GM23338 (cell line): ENCODE measurements around the gene TMEM271. TPM values are rescaled to one million over a fixed set of nuclear protein-coding genes. Genes with fewer than 3 reads are reported as not detected.

Source experiments
- ATAC-seq: fragments of 200-7000 bp; cut with Tn5 transposase; 3 replicates; pipeline ENCODE4 v1.9.1; 2020
- DNase-seq: peaks from one replicate; pipeline ENCODE4 v3.0.0-alpha.2; 2015; ENCODE audit warnings: low spot score
- H2AFZ ChIP-seq: fragments of 200-600 bp; sonication (generic); 2 replicates; pipeline ENCODE4 v1.8.0; 2016; ENCODE audit warnings: antibody characterized with exemption, mild to moderate bottlenecking, moderate library complexity
- H3F3A ChIP-seq: fragments of 200-600 bp; sonication (generic); replicated peaks from 2 replicates; pipeline ENCODE4 v1.8.0; 2017; ENCODE audit warnings: antibody characterized with exemption, mixed run types, low read depth
- H3K27ac ChIP-seq: fragments of 200-600 bp; sonication (generic); 2 replicates; pipeline ENCODE4 v1.6.1; 2016; ENCODE audit warnings: low read depth
- H3K27me3 ChIP-seq: fragments of 200-600 bp; sonication (generic); 2 replicates; pipeline ENCODE4 v1.8.0; 2016; ENCODE audit warnings: mild to moderate bottlenecking, mixed run types, moderate library complexity; ENCODE audit not compliant: insufficient read depth
- H3K36me3 ChIP-seq: fragments of 200-600 bp; sonication (generic); 2 replicates; pipeline ENCODE4 v1.8.0; 2016; ENCODE audit warnings: mild to moderate bottlenecking; ENCODE audit not compliant: insufficient read depth
- H3K4me1 ChIP-seq: fragments of 200-600 bp; sonication (generic); 2 replicates; pipeline ENCODE4 v1.8.0; 2016; ENCODE audit warnings: mild to moderate bottlenecking, moderate library complexity; ENCODE audit not compliant: insufficient read depth
- H3K4me2 ChIP-seq: fragments of 200-600 bp; sonication (generic); 2 replicates; pipeline ENCODE4 v1.7.1; 2017; ENCODE audit warnings: mixed run types
- H3K4me3 ChIP-seq: fragments of 200-600 bp; sonication (generic); 2 replicates; pipeline ENCODE4 v1.6.1; 2016; ENCODE audit warnings: mixed run types
- H3K79me2 ChIP-seq: fragments of 200-600 bp; sonication (generic); replicated peaks from 2 replicates; pipeline ENCODE4 v1.8.0; 2017; ENCODE audit warnings: mild to moderate bottlenecking; ENCODE audit not compliant: insufficient read depth
- H3K9me2 ChIP-seq: fragments of 200-600 bp; sonication (generic); 2 replicates; pipeline ENCODE4 v1.8.0; 2017; ENCODE audit not compliant: insufficient read depth
- H4K20me1 ChIP-seq: fragments of 200-600 bp; sonication (generic); replicated peaks from 2 replicates; pipeline ENCODE4 v1.8.0; 2017; ENCODE audit warnings: mild to moderate bottlenecking; ENCODE audit not compliant: insufficient read depth
- H3K27ac Mint-ChIP-seq: 2 replicates; pipeline ENCODE4 v1.8.0; 2020; ENCODE audit warnings: inconsistent platforms, mild to moderate bottlenecking, moderate library complexity, mixed read lengths
- H3K27me3 Mint-ChIP-seq: 3 replicates; pipeline ENCODE4 v1.8.0; 2022; ENCODE audit warnings: low read depth, mild to moderate bottlenecking, moderate library complexity, mixed read lengths, inconsistent platforms; ENCODE audit not compliant: insufficient read depth, poor library complexity
- H3K36me3 Mint-ChIP-seq: 3 replicates; pipeline ENCODE4 v1.8.0; 2021; ENCODE audit warnings: low read depth, mild to moderate bottlenecking, inconsistent platforms, moderate library complexity, mixed read lengths
- H3K4me1 Mint-ChIP-seq: 3 replicates; pipeline ENCODE4 v1.8.0; 2020; ENCODE audit warnings: mild to moderate bottlenecking, inconsistent platforms, mixed read lengths
- H3K4me3 Mint-ChIP-seq: 3 replicates; pipeline ENCODE4 v1.8.0; 2021; ENCODE audit warnings: moderate library complexity, mild to moderate bottlenecking, inconsistent platforms, mixed read lengths
- H3K9me3 Mint-ChIP-seq: 3 replicates; pipeline ENCODE4 v1.8.0; 2020; ENCODE audit warnings: moderate library complexity, mild to moderate bottlenecking, inconsistent platforms, mixed read lengths
- CREB1 ChIP-seq: fragments of 250-450 bp; sonication (Bioruptor Pico); IDR thresholded peaks from 2 replicates; pipeline ENCODE4 v1.5.0; 2020; ENCODE audit warnings: low read depth, mild to moderate bottlenecking, moderate library complexity
- EZH2 ChIP-seq: fragments of 200-600 bp; sonication (generic); IDR thresholded peaks from one replicate; pipeline ENCODE4 v1.8.0; 2017; ENCODE audit warnings: antibody characterized with exemption, mild to moderate bottlenecking, low read depth; ENCODE audit not compliant: unreplicated experiment
- JUNB ChIP-seq: IDR thresholded peaks from one replicate; pipeline ENCODE4 v1.6.1; 2016; ENCODE audit warnings: antibody characterized with exemption; ENCODE audit not compliant: unreplicated experiment
- POLR2AphosphoS5 ChIP-seq: IDR thresholded peaks from 2 replicates; pipeline ENCODE4 v1.6.1; 2016; ENCODE audit warnings: antibody characterized with exemption, low read depth
- STAT1 ChIP-seq: IDR thresholded peaks from one replicate; pipeline ENCODE4 v1.6.1; 2016; ENCODE audit warnings: antibody characterized with exemption; ENCODE audit not compliant: unreplicated experiment
- ZNF114 ChIP-seq: fragments of 250-450 bp; sonication (Bioruptor Pico); IDR thresholded peaks from 2 replicates; pipeline ENCODE4 v1.5.0; 2020; ENCODE audit warnings: mild to moderate bottlenecking, moderate library complexity
- ZNF331 ChIP-seq: fragments of 250-450 bp; sonication (Bioruptor Pico); IDR thresholded peaks from 2 replicates; pipeline ENCODE4 v1.5.0; 2020; ENCODE audit warnings: low read depth, mild to moderate bottlenecking, moderate library complexity
- polyA plus RNA-seq: library from polyadenylated mRNA; unstranded; fragments of >200 nt; fragmentation: Nextera tagmentation; extraction: Ambion mirVana; gene quantifications from 2 replicates; pipeline ENCODE4 v1.2.1, GENCODE V29; 2016
- total RNA-seq: library from RNA; depleted of rRNA; stranded (reverse); fragments of >200 nt; shearing (Covaris generic); gene quantifications from 2 replicates; pipeline ENCODE4 v1.2.3, GENCODE V29; 2014
- TF ChIP-seq, protein P1 (sequence below), 2 experiments: fragments of 200-600 bp in 1 of 2; sonication (generic) in 1 of 2; conservative IDR thresholded peaks; 2 replicates each; pipeline versions ENCODE4 v1.5.1 to v1.6.1; 2016 to 2017; ENCODE audit warnings: antibody characterized with exemption in 2 of 2, low read depth in 2 of 2, mild to moderate bottlenecking in 2 of 2, moderate library complexity in 1 of 2
- TF ChIP-seq, protein P2 (sequence below): fragments of 250-450 bp; sonication (Bioruptor Pico); IDR thresholded peaks from 2 replicates; pipeline ENCODE4 v1.5.0; 2020; ENCODE audit warnings: mild to moderate bottlenecking, moderate library complexity
- TF ChIP-seq, protein P3 (sequence below): IDR thresholded peaks from 2 replicates; pipeline ENCODE4 v1.6.1; 2016; ENCODE audit warnings: antibody characterized with exemption

Gene TMEM271
- total and polyA plus RNA-seq, 2 experiments from 2014 or later: 0.11 TPM; not detected in 1

DNA sequence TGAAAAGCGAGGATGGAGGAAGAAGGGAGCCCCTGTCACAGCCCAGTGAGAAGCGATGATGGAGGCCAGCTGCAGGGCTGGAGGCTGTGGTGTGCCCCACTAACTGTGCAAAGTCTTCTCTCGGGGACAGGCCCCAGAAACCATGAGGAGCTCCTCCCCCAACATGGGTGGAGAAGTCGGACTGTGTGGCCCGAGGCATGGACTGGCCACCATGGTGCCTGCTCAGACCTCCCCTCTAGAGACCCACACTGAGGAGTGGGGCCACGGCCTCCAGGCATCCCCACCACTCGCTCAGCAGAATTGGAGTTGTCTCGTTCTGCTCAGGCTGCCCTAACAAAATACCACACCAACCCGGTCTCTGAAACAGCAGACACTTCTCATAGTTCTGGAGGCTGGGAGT, 37.0 kb upstream of the TMEM271 start (continued):
- TF ChIP-seq, protein P1, sequence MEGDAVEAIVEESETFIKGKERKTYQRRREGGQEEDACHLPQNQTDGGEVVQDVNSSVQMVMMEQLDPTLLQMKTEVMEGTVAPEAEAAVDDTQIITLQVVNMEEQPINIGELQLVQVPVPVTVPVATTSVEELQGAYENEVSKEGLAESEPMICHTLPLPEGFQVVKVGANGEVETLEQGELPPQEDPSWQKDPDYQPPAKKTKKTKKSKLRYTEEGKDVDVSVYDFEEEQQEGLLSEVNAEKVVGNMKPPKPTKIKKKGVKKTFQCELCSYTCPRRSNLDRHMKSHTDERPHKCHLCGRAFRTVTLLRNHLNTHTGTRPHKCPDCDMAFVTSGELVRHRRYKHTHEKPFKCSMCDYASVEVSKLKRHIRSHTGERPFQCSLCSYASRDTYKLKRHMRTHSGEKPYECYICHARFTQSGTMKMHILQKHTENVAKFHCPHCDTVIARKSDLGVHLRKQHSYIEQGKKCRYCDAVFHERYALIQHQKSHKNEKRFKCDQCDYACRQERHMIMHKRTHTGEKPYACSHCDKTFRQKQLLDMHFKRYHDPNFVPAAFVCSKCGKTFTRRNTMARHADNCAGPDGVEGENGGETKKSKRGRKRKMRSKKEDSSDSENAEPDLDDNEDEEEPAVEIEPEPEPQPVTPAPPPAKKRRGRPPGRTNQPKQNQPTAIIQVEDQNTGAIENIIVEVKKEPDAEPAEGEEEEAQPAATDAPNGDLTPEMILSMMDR (conservative IDR thresholded peaks at IDR 0.05; ENCODE audit: low read depth in 2 of 2): no peak
- TF ChIP-seq JUNB: no peak
- no peak for TF ChIP-seq STAT1

DNA sequence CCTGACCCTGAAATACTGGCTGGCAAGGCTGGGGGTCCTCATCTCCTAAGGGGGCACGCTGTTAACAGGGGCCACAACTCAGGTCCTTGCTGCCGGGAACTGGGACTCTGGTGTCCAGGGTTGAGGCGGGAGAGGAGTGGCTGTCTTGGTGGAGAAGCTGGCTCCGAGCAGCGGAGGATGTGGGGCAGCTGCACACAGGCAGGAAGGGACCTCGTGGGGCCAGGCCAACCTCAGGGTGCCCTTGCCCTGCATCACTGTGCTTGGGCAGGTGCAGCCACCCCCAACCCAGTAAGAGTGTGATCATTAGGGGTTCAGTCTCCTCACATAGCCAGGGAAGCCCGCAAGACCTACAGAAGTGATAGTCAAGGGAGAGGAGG, 36.6 kb upstream of the TMEM271 start:
- H3K27me3 Mint-ChIP-seq: peaks cover 5% of the 10 kb centered on the region
- DNase-seq (no peak), ATAC-seq (no peak)
- no peaks in the 10 kb centered on the region for H3K36me3 ChIP-seq
- no peaks in the 10 kb centered on the region for H3K79me2 ChIP-seq
- H3K27ac ChIP-seq: no peak overlapping the region
- no peaks in the 10 kb centered on the region; the same call in 1 of the 2 replicates for H4K20me1 ChIP-seq
- peaks cover 3% of the 10 kb centered on the region; the same call in 1 of the 3 replicates for H3K4me1 Mint-ChIP-seq
- no peaks in the 10 kb centered on the region for H3K9me3 Mint-ChIP-seq
- no peak for TF ChIP-seq ZNF331
- TF ChIP-seq, protein P2, sequence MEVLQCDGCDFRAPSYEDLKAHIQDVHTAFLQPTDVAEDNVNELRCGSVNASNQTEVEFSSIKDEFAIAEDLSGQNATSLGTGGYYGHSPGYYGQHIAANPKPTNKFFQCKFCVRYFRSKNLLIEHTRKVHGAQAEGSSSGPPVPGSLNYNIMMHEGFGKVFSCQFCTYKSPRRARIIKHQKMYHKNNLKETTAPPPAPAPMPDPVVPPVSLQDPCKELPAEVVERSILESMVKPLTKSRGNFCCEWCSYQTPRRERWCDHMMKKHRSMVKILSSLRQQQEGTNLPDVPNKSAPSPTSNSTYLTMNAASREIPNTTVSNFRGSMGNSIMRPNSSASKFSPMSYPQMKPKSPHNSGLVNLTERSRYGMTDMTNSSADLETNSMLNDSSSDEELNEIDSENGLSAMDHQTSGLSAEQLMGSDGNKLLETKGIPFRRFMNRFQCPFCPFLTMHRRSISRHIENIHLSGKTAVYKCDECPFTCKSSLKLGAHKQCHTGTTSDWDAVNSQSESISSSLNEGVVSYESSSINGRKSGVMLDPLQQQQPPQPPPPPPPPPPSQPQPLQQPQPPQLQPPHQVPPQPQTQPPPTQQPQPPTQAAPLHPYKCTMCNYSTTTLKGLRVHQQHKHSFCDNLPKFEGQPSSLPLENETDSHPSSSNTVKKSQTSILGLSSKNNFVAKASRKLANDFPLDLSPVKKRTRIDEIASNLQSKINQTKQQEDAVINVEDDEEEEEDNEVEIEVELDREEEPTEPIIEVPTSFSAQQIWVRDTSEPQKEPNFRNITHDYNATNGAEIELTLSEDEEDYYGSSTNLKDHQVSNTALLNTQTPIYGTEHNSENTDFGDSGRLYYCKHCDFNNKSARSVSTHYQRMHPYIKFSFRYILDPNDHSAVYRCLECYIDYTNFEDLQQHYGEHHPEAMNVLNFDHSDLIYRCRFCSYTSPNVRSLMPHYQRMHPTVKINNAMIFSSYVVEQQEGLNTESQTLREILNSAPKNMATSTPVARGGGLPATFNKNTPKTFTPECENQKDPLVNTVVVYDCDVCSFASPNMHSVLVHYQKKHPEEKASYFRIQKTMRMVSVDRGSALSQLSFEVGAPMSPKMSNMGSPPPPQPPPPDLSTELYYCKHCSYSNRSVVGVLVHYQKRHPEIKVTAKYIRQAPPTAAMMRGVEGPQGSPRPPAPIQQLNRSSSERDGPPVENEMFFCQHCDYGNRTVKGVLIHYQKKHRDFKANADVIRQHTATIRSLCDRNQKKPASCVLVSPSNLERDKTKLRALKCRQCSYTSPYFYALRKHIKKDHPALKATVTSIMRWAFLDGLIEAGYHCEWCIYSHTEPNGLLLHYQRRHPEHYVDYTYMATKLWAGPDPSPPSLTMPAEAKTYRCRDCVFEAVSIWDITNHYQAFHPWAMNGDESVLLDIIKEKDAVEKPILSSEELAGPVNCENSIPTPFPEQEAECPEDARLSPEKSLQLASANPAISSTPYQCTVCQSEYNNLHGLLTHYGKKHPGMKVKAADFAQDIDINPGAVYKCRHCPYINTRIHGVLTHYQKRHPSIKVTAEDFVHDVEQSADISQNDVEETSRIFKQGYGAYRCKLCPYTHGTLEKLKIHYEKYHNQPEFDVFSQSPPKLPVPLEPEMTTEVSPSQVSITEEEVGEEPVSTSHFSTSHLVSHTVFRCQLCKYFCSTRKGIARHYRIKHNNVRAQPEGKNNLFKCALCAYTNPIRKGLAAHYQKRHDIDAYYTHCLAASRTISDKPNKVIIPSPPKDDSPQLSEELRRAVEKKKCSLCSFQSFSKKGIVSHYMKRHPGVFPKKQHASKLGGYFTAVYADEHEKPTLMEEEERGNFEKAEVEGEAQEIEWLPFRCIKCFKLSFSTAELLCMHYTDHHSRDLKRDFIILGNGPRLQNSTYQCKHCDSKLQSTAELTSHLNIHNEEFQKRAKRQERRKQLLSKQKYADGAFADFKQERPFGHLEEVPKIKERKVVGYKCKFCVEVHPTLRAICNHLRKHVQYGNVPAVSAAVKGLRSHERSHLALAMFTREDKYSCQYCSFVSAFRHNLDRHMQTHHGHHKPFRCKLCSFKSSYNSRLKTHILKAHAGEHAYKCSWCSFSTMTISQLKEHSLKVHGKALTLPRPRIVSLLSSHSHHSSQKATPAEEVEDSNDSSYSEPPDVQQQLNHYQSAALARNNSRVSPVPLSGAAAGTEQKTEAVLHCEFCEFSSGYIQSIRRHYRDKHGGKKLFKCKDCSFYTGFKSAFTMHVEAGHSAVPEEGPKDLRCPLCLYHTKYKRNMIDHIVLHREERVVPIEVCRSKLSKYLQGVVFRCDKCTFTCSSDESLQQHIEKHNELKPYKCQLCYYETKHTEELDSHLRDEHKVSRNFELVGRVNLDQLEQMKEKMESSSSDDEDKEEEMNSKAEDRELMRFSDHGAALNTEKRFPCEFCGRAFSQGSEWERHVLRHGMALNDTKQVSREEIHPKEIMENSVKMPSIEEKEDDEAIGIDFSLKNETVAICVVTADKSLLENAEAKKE: no peak
- TF ChIP-seq POLR2AphosphoS5: no peak
- no peak for TF ChIP-seq JUNB
- no peak for TF ChIP-seq CREB1 (CRISPR knock-in tag)
- no peak for TF ChIP-seq ZNF114
- TF ChIP-seq EZH2: no peak
- TF ChIP-seq, protein P3, sequence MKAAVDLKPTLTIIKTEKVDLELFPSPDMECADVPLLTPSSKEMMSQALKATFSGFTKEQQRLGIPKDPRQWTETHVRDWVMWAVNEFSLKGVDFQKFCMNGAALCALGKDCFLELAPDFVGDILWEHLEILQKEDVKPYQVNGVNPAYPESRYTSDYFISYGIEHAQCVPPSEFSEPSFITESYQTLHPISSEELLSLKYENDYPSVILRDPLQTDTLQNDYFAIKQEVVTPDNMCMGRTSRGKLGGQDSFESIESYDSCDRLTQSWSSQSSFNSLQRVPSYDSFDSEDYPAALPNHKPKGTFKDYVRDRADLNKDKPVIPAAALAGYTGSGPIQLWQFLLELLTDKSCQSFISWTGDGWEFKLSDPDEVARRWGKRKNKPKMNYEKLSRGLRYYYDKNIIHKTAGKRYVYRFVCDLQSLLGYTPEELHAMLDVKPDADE: no peak
- TF ChIP-seq, protein P1 (conservative IDR thresholded peaks at IDR 0.05; ENCODE audit: low read depth in 2 of 2): no peak
- no peaks in the 10 kb centered on the region for H3F3A ChIP-seq
- H3K36me3 Mint-ChIP-seq: peaks cover 2% of the 10 kb centered on the region; the same call in 1 of the 3 replicates
- H3K27me3 ChIP-seq: no peaks in the 10 kb centered on the region
- no peak overlapping the region for H3K27ac Mint-ChIP-seq
- no peaks in the 10 kb centered on the region for H3K4me1 ChIP-seq
- H2AFZ ChIP-seq: no peak overlapping the region
- H3K4me3 Mint-ChIP-seq: no peak overlapping the region
- H3K4me2 ChIP-seq: no peak overlapping the region
- H3K9me2 ChIP-seq: no peaks in the 10 kb centered on the region
- no peak overlapping the region for H3K4me3 ChIP-seq
